Astrocyte (in vitro differentiated cells and primary cell): ENCODE data around the gene ATP6V0D1. TPM values are rescaled to one million over a fixed set of nuclear protein-coding genes. Genes with fewer than 3 reads are reported as not detected.
A peak's percentile ranks its signal among the peaks of the same experiment; 100 is the strongest.

Experiments
- DNase-seq: peaks from one replicate; pipeline ENCODE4 v3.0.0-alpha.2; 2010; ENCODE audit warnings: low read depth
- FAIRE-seq: peaks from 2 replicates; lab custom pipeline; 2011; peaks lifted over from hg19 to GRCh38; lab: Jason Lieb, UNC
- H2AFZ ChIP-seq: 2 replicates; pipeline ENCODE4 v1.6.0; 2012; ENCODE audit warnings: low read depth, low read length, inconsistent platforms
- H3K27ac ChIP-seq: 2 replicates; pipeline ENCODE4 v1.5.1; 2011; ENCODE audit warnings: low read depth, low read length, inconsistent platforms
- H3K27me3 ChIP-seq: 2 replicates; pipeline ENCODE4 v1.6.0; 2011; ENCODE audit warnings: low read length, inconsistent platforms; ENCODE audit not compliant: insufficient read depth
- H3K36me3 ChIP-seq: 2 replicates; pipeline ENCODE4 v1.5.1; 2011; ENCODE audit warnings: low read length, inconsistent platforms; ENCODE audit not compliant: insufficient read depth
- H3K4me1 ChIP-seq: 2 replicates; pipeline ENCODE4 v1.5.1; 2011; ENCODE audit warnings: low read length, inconsistent platforms; ENCODE audit not compliant: insufficient read depth
- H3K4me2 ChIP-seq: 2 replicates; pipeline ENCODE4 v1.6.0; 2012; ENCODE audit warnings: low read length, inconsistent platforms
- H3K4me3 ChIP-seq: 2 replicates; pipeline ENCODE4 v1.5.1; 2011; ENCODE audit warnings: low read depth, mild to moderate bottlenecking, low read length, inconsistent platforms; ENCODE audit not compliant: insufficient read depth
- H3K79me2 ChIP-seq: 2 replicates; pipeline ENCODE4 v1.6.0; 2012; ENCODE audit warnings: mild to moderate bottlenecking, low read length, inconsistent platforms; ENCODE audit not compliant: insufficient read depth
- H3K9ac ChIP-seq: 2 replicates; pipeline ENCODE4 v1.6.0; 2012; ENCODE audit warnings: mild to moderate bottlenecking, low read length, inconsistent platforms
- H3K9me3 ChIP-seq: 2 replicates; pipeline ENCODE4 v1.5.1; 2012; ENCODE audit warnings: low read depth, mild to moderate bottlenecking, low read length, inconsistent platforms; ENCODE audit not compliant: insufficient read depth
- H4K20me1 ChIP-seq: 2 replicates; pipeline ENCODE4 v1.6.0; 2012; ENCODE audit warnings: low read length, inconsistent platforms; ENCODE audit not compliant: insufficient read depth
- H3K27ac Mint-ChIP-seq: one replicate; pipeline ENCODE4 v1.8.0; 2021; ENCODE audit warnings: mild to moderate bottlenecking, mixed read lengths; ENCODE audit not compliant: unreplicated experiment
- H3K27me3 Mint-ChIP-seq: one replicate; pipeline ENCODE4 v1.8.0; 2021; ENCODE audit warnings: low read depth, mixed read lengths; ENCODE audit not compliant: unreplicated experiment
- H3K36me3 Mint-ChIP-seq: one replicate; pipeline ENCODE4 v1.8.0; 2021; ENCODE audit warnings: low read depth, mixed read lengths; ENCODE audit not compliant: unreplicated experiment
- H3K4me1 Mint-ChIP-seq: one replicate; pipeline ENCODE4 v1.8.0; 2021; ENCODE audit warnings: low read depth, mixed read lengths; ENCODE audit not compliant: unreplicated experiment
- H3K4me3 Mint-ChIP-seq: one replicate; pipeline ENCODE4 v1.8.0; 2021; ENCODE audit warnings: mild to moderate bottlenecking, moderate library complexity, mixed read lengths; ENCODE audit not compliant: unreplicated experiment
- H3K9me3 Mint-ChIP-seq: one replicate; pipeline ENCODE4 v1.8.0; 2021; ENCODE audit warnings: mild to moderate bottlenecking, mixed read lengths; ENCODE audit not compliant: unreplicated experiment
- EZH2 ChIP-seq: IDR thresholded peaks from 2 replicates; pipeline ENCODE4 v1.6.1; 2012; ENCODE audit warnings: mild to moderate bottlenecking, low read length, inconsistent platforms; ENCODE audit not compliant: insufficient read depth
- total RNA-seq: library from RNA; stranded (reverse); gene quantifications from 2 replicates; pipeline ENCODE4 v1.2.1, GENCODE V29; 2021
- TF ChIP-seq, protein P1 (sequence below): IDR thresholded peaks from 2 replicates; pipeline ENCODE4 v1.5.1; 2011; ENCODE audit warnings: low read depth, mild to moderate bottlenecking, inconsistent platforms, low read length, moderate library complexity; ENCODE audit not compliant: insufficient read depth

The ATP6V0D1 gene
- total RNA-seq, 1 donor from 2014 or later, result 114 TPM

GRCh38 chr16:67395458-67396158 lies 85.3 kb downstream of the ATP6V0D1 start:
- H3K4me1 ChIP-seq, result peaks cover 25% of the 10 kb centered on the region
- peak overlapping the region; percentile 59 for H3K4me2 ChIP-seq
- H3K36me3 ChIP-seq, result no peaks in the 10 kb centered on the region
- TF ChIP-seq EZH2, result no peak
- TF ChIP-seq, protein P1, sequence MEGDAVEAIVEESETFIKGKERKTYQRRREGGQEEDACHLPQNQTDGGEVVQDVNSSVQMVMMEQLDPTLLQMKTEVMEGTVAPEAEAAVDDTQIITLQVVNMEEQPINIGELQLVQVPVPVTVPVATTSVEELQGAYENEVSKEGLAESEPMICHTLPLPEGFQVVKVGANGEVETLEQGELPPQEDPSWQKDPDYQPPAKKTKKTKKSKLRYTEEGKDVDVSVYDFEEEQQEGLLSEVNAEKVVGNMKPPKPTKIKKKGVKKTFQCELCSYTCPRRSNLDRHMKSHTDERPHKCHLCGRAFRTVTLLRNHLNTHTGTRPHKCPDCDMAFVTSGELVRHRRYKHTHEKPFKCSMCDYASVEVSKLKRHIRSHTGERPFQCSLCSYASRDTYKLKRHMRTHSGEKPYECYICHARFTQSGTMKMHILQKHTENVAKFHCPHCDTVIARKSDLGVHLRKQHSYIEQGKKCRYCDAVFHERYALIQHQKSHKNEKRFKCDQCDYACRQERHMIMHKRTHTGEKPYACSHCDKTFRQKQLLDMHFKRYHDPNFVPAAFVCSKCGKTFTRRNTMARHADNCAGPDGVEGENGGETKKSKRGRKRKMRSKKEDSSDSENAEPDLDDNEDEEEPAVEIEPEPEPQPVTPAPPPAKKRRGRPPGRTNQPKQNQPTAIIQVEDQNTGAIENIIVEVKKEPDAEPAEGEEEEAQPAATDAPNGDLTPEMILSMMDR, result no peak
- H4K20me1 ChIP-seq, result peaks cover 4% of the 10 kb centered on the region
- H3K9me3 ChIP-seq, result no peaks in the 10 kb centered on the region
- Mint-ChIP-seq H3K27me3 (peaks cover 40% of the 10 kb centered on the region), H3K4me1 (no peaks in the 10 kb centered on the region), H3K4me3 (no peak overlapping the region), H3K9me3 (peaks cover 2% of the 10 kb centered on the region), H3K27ac (no peak overlapping the region), H3K36me3 (peaks cover 2% of the 10 kb centered on the region)
- DNase-seq (no peak), FAIRE-seq (no peak)
- no peak overlapping the region for H3K4me3 ChIP-seq
- no peak overlapping the region for H3K9ac ChIP-seq
- H3K27me3 ChIP-seq, result peaks cover 3% of the 10 kb centered on the region
- H3K27ac ChIP-seq, result no peak overlapping the region
- H2AFZ ChIP-seq, result peak overlapping the region; percentile 24
- H3K79me2 ChIP-seq, result no peaks in the 10 kb centered on the region

GRCh38 chr16:67395105-67395457 lies 85.9 kb downstream of the ATP6V0D1 start:
- no peak for DNase-seq
- Histone ChIP-seq H3K9ac (no peak overlapping the region), H2AFZ (no peak overlapping the region), H3K27me3 (peaks cover 3% of the 10 kb centered on the region), H3K27ac (no peak overlapping the region), H3K79me2 (no peaks in the 10 kb centered on the region), H3K4me1 (peaks cover 25% of the 10 kb centered on the region), H3K4me3 (no peak overlapping the region), H3K4me2 (no peak overlapping the region), H3K36me3 (no peaks in the 10 kb centered on the region), H4K20me1 (peaks cover 4% of the 10 kb centered on the region), H3K9me3 (no peaks in the 10 kb centered on the region)
- no peak for FAIRE-seq
- Mint-ChIP-seq H3K36me3 (peaks cover 2% of the 10 kb centered on the region), H3K27ac (no peak overlapping the region), H3K4me1 (no peaks in the 10 kb centered on the region), H3K9me3 (peaks cover 2% of the 10 kb centered on the region), H3K4me3 (no peak overlapping the region), H3K27me3 (peaks cover 42% of the 10 kb centered on the region)
- TF ChIP-seq, protein P1, result no peak
- no peak for TF ChIP-seq EZH2
